B cell (primary cell): Measurements from ENCODE around the gene MUC5AC. TPM values are rescaled to one million over a fixed set of nuclear protein-coding genes. Genes with fewer than 3 reads are reported as not detected.

Experiments
- ATAC-seq: fragments of 200-7000 bp; cut with Tn5 transposase; one replicate; pipeline ENCODE4 v1.10.0; 2021; ENCODE audit warnings: low read depth, mild to moderate bottlenecking, moderate number of reproducible peaks, moderate library complexity
- CTCF ChIA-PET: fragments of 350-600 bp; sonication (Branson Sonifier 250); formaldehyde crosslinking; loops from one replicate; lab custom pipeline; 2021; ENCODE audit warnings: antibody characterized with exemption, inconsistent platforms; lab: Charles Lee
- POLR2A ChIA-PET: fragments of 350-600 bp; sonication (Branson Sonifier 250); formaldehyde crosslinking; loops from one replicate; lab custom pipeline; 2021; ENCODE audit warnings: antibody characterized with exemption; lab: Charles Lee
- DNase-seq: peaks from one replicate; pipeline ENCODE4 v3.0.0; 2013
- H2AFZ ChIP-seq: 2 replicates; pipeline ENCODE4 v1.6.1; 2012; ENCODE audit warnings: mild to moderate bottlenecking, low read depth, low read length; ENCODE audit not compliant: insufficient read depth, poor library complexity, severe bottlenecking
- H3K27ac ChIP-seq, 2 donors: 1 replicate in 1 of 2; 2 replicates in 1 of 2; pipeline ENCODE4 v1.5.1; 2012 to 2013; ENCODE audit warnings: low read length in 2 of 2, mild to moderate bottlenecking in 2 of 2, moderate library complexity in 1 of 2
- H3K27me3 ChIP-seq, 4 experiments: fragments of 200-600 bp in 1 of 4; sonication (generic) in 1 of 4; replicated peaks in 1 of 4; 1 replicate in 2 of 4; 2 replicates in 2 of 4; pipeline versions ENCODE4 v1.6.1 to v1.7.0; 2013 to 2016; ENCODE audit warnings: low read length in 3 of 4, mild to moderate bottlenecking in 2 of 4, mixed read lengths in 1 of 4, moderate library complexity in 1 of 4; ENCODE audit not compliant: insufficient read depth in 4 of 4, control insufficient read depth in 3 of 4; ENCODE audit errors: control extremely low read depth in 1 of 4
- H3K36me3 ChIP-seq, 2 experiments: replicated peaks in 1 of 2; 1 replicate in 1 of 2; 2 replicates in 1 of 2; pipeline versions ENCODE4 v1.6.1 to v1.7.1; 2013; ENCODE audit warnings: low read length in 1 of 2; ENCODE audit not compliant: insufficient read depth in 2 of 2, control insufficient read depth in 1 of 2; ENCODE audit errors: control extremely low read depth in 1 of 2, extremely low read depth in 1 of 2
- H3K4me1 ChIP-seq, 2 donors: fragments of 200-600 bp in 1 of 2; sonication (generic) in 1 of 2; 1 replicate in 1 of 2; 2 replicates in 1 of 2; pipeline versions ENCODE4 v1.5.1 to v1.6.1; 2013 to 2017; ENCODE audit warnings: low read length in 2 of 2; ENCODE audit not compliant: control insufficient read depth in 2 of 2, insufficient read depth in 2 of 2
- H3K4me2 ChIP-seq: replicated peaks from 2 replicates; pipeline ENCODE3; 2012; ENCODE audit warnings: mild to moderate bottlenecking, low read depth, low read length; ENCODE audit not compliant: poor library complexity, severe bottlenecking
- H3K4me3 ChIP-seq, 5 experiments: fragments of 200-600 bp in 1 of 5; sonication (generic) in 1 of 5; 1 replicate in 3 of 5; 2 replicates in 2 of 5; pipeline versions ENCODE4 v1.5.1 to v1.7.0; 2011 to 2016; ENCODE audit warnings: low read length in 4 of 5, mild to moderate bottlenecking in 4 of 5, low read depth in 2 of 5, control low read depth in 1 of 5, moderate library complexity in 1 of 5; ENCODE audit not compliant: insufficient read depth in 1 of 5; ENCODE audit errors: control extremely low read depth in 1 of 5, extremely low read depth in 1 of 5
- H3K79me2 ChIP-seq: fragments of 200-600 bp; sonication (generic); one replicate; pipeline ENCODE4 v1.6.0; 2016; ENCODE audit warnings: low read length; ENCODE audit not compliant: control insufficient read depth, insufficient read depth
- H3K9ac ChIP-seq: fragments of 200-600 bp; sonication (generic); 2 replicates; pipeline ENCODE4 v1.6.1; 2017; ENCODE audit warnings: mild to moderate bottlenecking, low read length, moderate library complexity
- H3K9me3 ChIP-seq, 3 donors: one replicate each; pipeline versions ENCODE4 v1.6.1 to v1.7.1; 2013; ENCODE audit warnings: low read length in 2 of 3; ENCODE audit not compliant: control insufficient read depth in 2 of 3, insufficient read depth in 1 of 3; ENCODE audit errors: control extremely low read depth in 1 of 3
- H4K20me1 ChIP-seq: 2 replicates; pipeline ENCODE4 v1.6.0; 2012; ENCODE audit warnings: mild to moderate bottlenecking, low read length; ENCODE audit not compliant: insufficient read depth, control insufficient read depth, poor library complexity, severe bottlenecking
- H3K27ac Mint-ChIP-seq: one replicate; pipeline ENCODE4 v1.8.0; 2021; ENCODE audit warnings: mixed read lengths
- H3K27me3 Mint-ChIP-seq: one replicate; pipeline ENCODE4 v1.8.0; 2021; ENCODE audit warnings: mixed read lengths
- H3K4me1 Mint-ChIP-seq: one replicate; pipeline ENCODE4 v1.8.0; 2021; ENCODE audit warnings: mixed read lengths
- H3K4me3 Mint-ChIP-seq: one replicate; pipeline ENCODE4 v1.8.0; 2021; ENCODE audit warnings: mixed read lengths
- H3K9me3 Mint-ChIP-seq: one replicate; pipeline ENCODE4 v1.8.0; 2022; ENCODE audit warnings: mixed read lengths; ENCODE audit not compliant: insufficient read depth
- CTCF ChIP-seq: fragments of 200-600 bp; IDR thresholded peaks from one replicate; pipeline ENCODE4 v1.8.0; 2022; ENCODE audit warnings: antibody characterized with exemption, mild to moderate bottlenecking
- EZH2 ChIP-seq: IDR thresholded peaks from 2 replicates; pipeline ENCODE4 v1.6.1; 2012; ENCODE audit warnings: borderline replicate concordance, low read depth, mild to moderate bottlenecking, moderate library complexity, low read length; ENCODE audit not compliant: insufficient read depth, poor library complexity, severe bottlenecking
- WGBS: methylation state at CpG from one replicate; pipeline ENCODE4 v1.1.5; 2013; ENCODE audit warnings: missing lambda C conversion rate; ENCODE audit not compliant: insufficient coverage; 5-methylcytosine and 5-hydroxymethylcytosine counted together
- intact Hi-C: fragments of 100-400 bp; cut with micrococcal nuclease; formaldehyde crosslinking; loops from one replicate; pipeline ENCODE4 v1.10.0; 2022
- polyA plus RNA-seq: library from polyadenylated mRNA; depleted of rRNA; stranded (reverse); fragments of >200 nt; gene quantifications from 2 replicates; pipeline ENCODE4 v1.2.3, GENCODE V29; 2012
- total RNA-seq, 2 donors: library from RNA; stranded (reverse); fragments of 120-200 nt in 1 of 2; gene quantifications; 1 replicate in 1 of 2; 2 replicates in 1 of 2; pipeline versions ENCODE4 v1.2.3 to v1.2.4, GENCODE V29; 2013 to 2022

MUC5AC gene
- total and polyA plus RNA-seq, 2 donors (not counting 1 experiment from before 2014, with no cell fraction given): not detected

GRCh38 chr11:1205987-1206331 lies 48.2 kb downstream of the MUC5AC start:
- TF ChIP-seq EZH2: no peak
- TF ChIP-seq CTCF: no peak
- intact Hi-C loops: no loop called here
- H3K9ac ChIP-seq: no peak overlapping the region
- H3K9me3 Mint-ChIP-seq: no peaks in the 10 kb centered on the region
- peaks cover 0 to 26% (median 6%) of the 10 kb centered on the region in 3 donors for H3K9me3 ChIP-seq
- no peaks in the 10 kb centered on the region for H4K20me1 ChIP-seq
- no peak overlapping the region for H3K4me2 ChIP-seq
- ATAC-seq: no peak
- H3K27me3 Mint-ChIP-seq: no peaks in the 10 kb centered on the region
- H2AFZ ChIP-seq: no peak overlapping the region
- POLR2A ChIA-PET: no interaction called here
- peaks cover 0 to 13% (median 0%) of the 10 kb centered on the region in 4 experiments for H3K27me3 ChIP-seq
- H3K4me3 Mint-ChIP-seq: no peak overlapping the region
- H3K4me3 ChIP-seq: no peak overlapping the region
- H3K4me1 ChIP-seq: peaks cover 0 to 6% of the 10 kb centered on the region in 2 donors
- no peak for DNase-seq
- no peaks in the 10 kb centered on the region for H3K36me3 ChIP-seq
- no peak overlapping the region for H3K27ac ChIP-seq
- H3K27ac Mint-ChIP-seq: no peak overlapping the region
- 94% methylated on average over 6 of the region's 8 CpGs for WGBS
- H3K4me1 Mint-ChIP-seq: no peaks in the 10 kb centered on the region
- CTCF ChIA-PET: no interaction called here
- no peaks in the 10 kb centered on the region for H3K79me2 ChIP-seq

GRCh38 chr11:1206391-1207271 lies 48.9 kb downstream of the MUC5AC start:
- TF ChIP-seq CTCF: no peak
- TF ChIP-seq EZH2: no peak
- H3K9me3 Mint-ChIP-seq: peaks cover 7% of the 10 kb centered on the region
- Histone ChIP-seq H3K4me2 (no peak overlapping the region), H3K36me3 (no peaks in the 10 kb centered on the region), H4K20me1 (no peaks in the 10 kb centered on the region), H3K4me3 (no peak overlapping the region), H2AFZ (no peak overlapping the region), H3K27me3 (peaks cover 0 to 13% (median 0%) of the 10 kb centered on the region in 4 experiments), H3K9me3 (peaks cover 0 to 26% (median 13%) of the 10 kb centered on the region in 3 donors), H3K4me1 (peaks cover 0 to 6% of the 10 kb centered on the region in 2 donors), H3K79me2 (no peaks in the 10 kb centered on the region), H3K27ac (no peak overlapping the region), H3K9ac (no peak overlapping the region)
- no peaks in the 10 kb centered on the region for H3K4me1 Mint-ChIP-seq
- WGBS: 91% methylated on average over 32 of the region's 38 CpGs
- no peak overlapping the region for H3K4me3 Mint-ChIP-seq
- no peak for ATAC-seq
- CTCF ChIA-PET: no interaction called here
- POLR2A ChIA-PET: no interaction called here
- DNase-seq: no peak
- H3K27ac Mint-ChIP-seq: no peak overlapping the region
- intact Hi-C loops: no loop called here
- peaks cover 6% of the 10 kb centered on the region for H3K27me3 Mint-ChIP-seq
